Measurements from ENCODE around the gene LSM12.
A peak's percentile ranks its signal among the peaks of the same experiment; 100 is the strongest.

The LSM12 gene

GRCh38 chr17:44014133-44014436, 52.4 kb downstream of the LSM12 start:
- Mint-ChIP-seq H3K9me3 (ENCODE audit: low read depth) (no peaks in the 10 kb centered on the region), H3K27me3 (no peaks in the 10 kb centered on the region), H3K27ac (peak overlapping the region; percentile 98), H3K4me3 (peak overlapping the region; percentile 100), H3K36me3 (peaks cover 6% of the 10 kb centered on the region), H3K4me1 (ENCODE audit: low read depth) (peaks cover 15% of the 10 kb centered on the region)

- Mint-ChIP-seq H3K4me3 (peak overlapping the region; percentile 100), H3K27me3 (no peaks in the 10 kb centered on the region), H3K27ac (no peak overlapping the region), H3K4me1 (ENCODE audit: low read depth) (peaks cover 21% of the 10 kb centered on the region), H3K9me3 (ENCODE audit: low read depth) (no peaks in the 10 kb centered on the region), H3K36me3 (peaks cover 6% of the 10 kb centered on the region)
Observed at GRCh38 chr17:44012874-44013273, 53.6 kb downstream of the LSM12 start.

GRCh38 chr17:44012391-44012790, 54.1 kb downstream of the LSM12 start:
- Mint-ChIP-seq H3K4me1 (ENCODE audit: low read depth) (peaks cover 24% of the 10 kb centered on the region), H3K4me3 (no peak overlapping the region), H3K36me3 (peaks cover 6% of the 10 kb centered on the region), H3K27me3 (no peaks in the 10 kb centered on the region), H3K9me3 (ENCODE audit: low read depth) (no peaks in the 10 kb centered on the region), H3K27ac (no peak overlapping the region)

DNA sequence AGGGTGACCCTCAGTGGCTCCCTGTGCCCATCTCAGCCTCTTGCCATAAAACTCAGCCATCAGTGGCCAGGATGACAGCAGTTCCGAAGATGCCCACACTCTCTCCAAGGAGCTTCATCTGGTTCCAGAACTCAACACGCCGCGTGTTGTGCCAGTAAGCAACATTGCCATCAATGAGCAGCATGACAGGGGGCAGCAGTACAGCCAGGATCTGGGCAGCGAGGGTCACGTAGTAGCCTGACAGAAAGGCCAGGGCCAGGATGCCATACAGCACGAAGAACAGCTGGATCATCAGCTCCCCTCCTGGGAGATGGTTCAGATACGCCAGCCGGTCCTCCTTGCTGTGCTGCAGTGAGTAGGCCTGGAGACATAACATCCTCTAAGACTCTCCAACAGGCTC, 54.6 kb downstream of the LSM12 start:
- Mint-ChIP-seq H3K4me1 (ENCODE audit: low read depth) (peaks cover 26% of the 10 kb centered on the region), H3K4me3 (no peak overlapping the region), H3K27me3 (no peaks in the 10 kb centered on the region), H3K36me3 (peaks cover 6% of the 10 kb centered on the region), H3K9me3 (ENCODE audit: low read depth) (no peaks in the 10 kb centered on the region), H3K27ac (no peak overlapping the region)

DNA sequence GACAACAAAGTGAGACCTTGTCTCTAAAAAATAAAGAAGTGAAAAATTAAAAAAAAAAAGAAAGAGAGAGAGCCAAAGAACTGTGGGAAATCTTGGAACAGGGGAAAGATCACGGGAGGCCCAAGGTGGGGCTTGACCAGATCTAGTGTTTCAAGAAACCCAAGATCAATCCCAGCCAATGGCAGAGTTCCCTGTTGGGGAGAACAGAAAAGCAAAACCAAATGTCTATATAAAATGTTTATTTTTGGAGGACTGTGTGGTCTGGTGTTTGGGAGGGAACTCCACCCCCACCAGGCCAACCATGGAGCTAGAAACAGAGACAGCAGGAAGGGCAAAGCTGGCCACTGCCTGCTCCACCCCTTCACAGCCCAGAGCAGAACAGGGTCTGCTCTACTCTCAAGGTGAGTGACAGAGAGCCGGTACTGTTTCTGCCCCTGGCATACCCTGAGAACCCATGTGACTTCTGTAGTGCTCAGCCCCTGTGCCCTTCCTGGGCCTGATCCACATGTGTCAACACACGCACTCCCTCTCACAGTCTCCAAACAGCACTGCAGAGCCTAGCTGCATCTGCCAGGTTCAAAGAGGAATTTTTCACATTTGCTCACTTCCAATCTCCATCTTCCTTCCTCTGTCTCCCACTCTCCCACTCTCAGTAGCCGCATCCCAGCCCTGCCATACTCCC, 55.4 kb downstream of the LSM12 start:
- Mint-ChIP-seq H3K36me3 (peaks cover 6% of the 10 kb centered on the region), H3K27ac (no peak overlapping the region), H3K27me3 (peaks cover under 1% of the 10 kb centered on the region), H3K9me3 (ENCODE audit: low read depth) (no peaks in the 10 kb centered on the region), H3K4me3 (no peak overlapping the region), H3K4me1 (ENCODE audit: low read depth) (peaks cover 31% of the 10 kb centered on the region)

GRCh38 chr17:44008205-44008909, 58.1 kb downstream of the LSM12 start:
- Mint-ChIP-seq H3K27me3 (peaks cover 2% of the 10 kb centered on the region), H3K4me3 (peak overlapping the region; percentile 86), H3K4me1 (ENCODE audit: low read depth) (peaks cover 21% of the 10 kb centered on the region), H3K36me3 (peaks cover 6% of the 10 kb centered on the region), H3K9me3 (ENCODE audit: low read depth) (no peaks in the 10 kb centered on the region), H3K27ac (no peak overlapping the region)

- Mint-ChIP-seq H3K4me1 (ENCODE audit: low read depth) (peaks cover 20% of the 10 kb centered on the region), H3K27me3 (peaks cover 2% of the 10 kb centered on the region), H3K9me3 (ENCODE audit: low read depth) (no peaks in the 10 kb centered on the region), H3K36me3 (peaks cover 6% of the 10 kb centered on the region), H3K27ac (peak overlapping the region; percentile 34), H3K4me3 (peak overlapping the region; percentile 86)
Observed at GRCh38 chr17:44007346-44008204, 58.9 kb downstream of the LSM12 start.

- H3K9me3 Mint-ChIP-seq (ENCODE audit: low read depth) = no peaks in the 10 kb centered on the region
- peaks cover 5% of the 10 kb centered on the region for H3K36me3 Mint-ChIP-seq
- peak overlapping the region; percentile 86 for H3K4me3 Mint-ChIP-seq
- H3K27me3 Mint-ChIP-seq = peaks cover 2% of the 10 kb centered on the region
- H3K4me1 Mint-ChIP-seq (ENCODE audit: low read depth) = peaks cover 20% of the 10 kb centered on the region
- no peak overlapping the region for H3K27ac Mint-ChIP-seq
Observed at GRCh38 chr17:44006598-44007345, 59.7 kb downstream of the LSM12 start.

DNA sequence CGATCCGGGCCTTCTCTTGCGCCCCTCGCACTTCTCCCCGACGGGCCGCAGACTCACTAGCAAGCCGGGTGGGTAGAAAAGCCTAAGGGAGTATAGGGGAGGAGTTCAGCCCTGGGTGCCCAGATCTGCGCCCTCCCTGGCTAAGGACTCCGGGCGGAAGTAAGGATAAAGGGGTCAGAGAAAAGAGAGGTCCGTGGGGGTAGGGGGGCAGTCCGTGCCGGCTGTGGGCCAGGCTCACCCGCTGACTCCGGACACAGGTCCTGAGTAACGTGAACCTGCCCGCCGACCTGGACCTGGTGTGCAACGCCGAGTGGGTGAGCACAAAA, 60.2 kb downstream of the LSM12 start:
- H3K4me3 Mint-ChIP-seq = peak overlapping the region; percentile 86
- H3K4me1 Mint-ChIP-seq (ENCODE audit: low read depth) = peaks cover 20% of the 10 kb centered on the region
- no peaks in the 10 kb centered on the region for H3K36me3 Mint-ChIP-seq
- no peaks in the 10 kb centered on the region for H3K9me3 Mint-ChIP-seq (ENCODE audit: low read depth)
- no peak overlapping the region for H3K27ac Mint-ChIP-seq
- peaks cover 2% of the 10 kb centered on the region for H3K27me3 Mint-ChIP-seq

DNA sequence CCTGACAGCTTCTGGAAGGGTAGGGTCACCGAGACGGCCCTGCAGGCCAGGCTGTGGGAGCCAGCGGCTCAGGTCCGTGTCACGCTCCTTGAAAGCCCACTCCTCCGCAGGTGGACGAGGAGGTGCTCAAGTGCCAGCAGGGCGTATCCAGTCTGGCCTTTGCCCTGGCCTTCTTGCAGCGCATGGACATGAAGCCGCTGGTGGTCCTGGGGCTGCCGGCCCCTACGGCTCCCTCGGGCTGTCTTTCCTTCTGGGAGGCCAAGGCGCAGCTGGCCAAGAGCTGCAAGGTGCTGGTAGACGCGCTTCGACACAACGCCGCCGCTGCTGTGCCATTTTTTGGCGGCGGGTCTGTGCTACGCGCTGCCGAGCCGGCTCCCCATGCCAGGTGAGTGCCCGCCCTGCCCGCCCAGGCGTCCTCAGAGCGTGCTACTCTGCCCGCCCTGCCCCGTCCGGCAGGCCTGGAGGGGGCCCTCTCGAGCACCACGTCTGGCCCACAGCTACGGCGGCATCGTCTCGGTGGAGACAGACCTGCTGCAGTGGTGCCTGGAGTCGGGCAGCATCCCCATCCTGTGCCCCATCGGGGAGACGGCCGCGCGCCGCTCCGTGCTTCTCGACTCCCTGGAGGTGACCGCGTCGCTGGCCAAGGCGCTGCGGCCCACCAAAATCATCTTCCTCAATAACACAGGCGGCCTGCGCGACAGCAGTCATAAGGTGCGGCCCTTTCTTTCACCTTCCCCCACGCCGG, 60.8 kb downstream of the LSM12 start:
- Mint-ChIP-seq H3K9me3 (ENCODE audit: low read depth) (no peaks in the 10 kb centered on the region), H3K27ac (no peak overlapping the region), H3K27me3 (peaks cover 2% of the 10 kb centered on the region), H3K4me3 (peak overlapping the region; percentile 86), H3K4me1 (ENCODE audit: low read depth) (peaks cover 20% of the 10 kb centered on the region), H3K36me3 (no peaks in the 10 kb centered on the region)

DNA sequence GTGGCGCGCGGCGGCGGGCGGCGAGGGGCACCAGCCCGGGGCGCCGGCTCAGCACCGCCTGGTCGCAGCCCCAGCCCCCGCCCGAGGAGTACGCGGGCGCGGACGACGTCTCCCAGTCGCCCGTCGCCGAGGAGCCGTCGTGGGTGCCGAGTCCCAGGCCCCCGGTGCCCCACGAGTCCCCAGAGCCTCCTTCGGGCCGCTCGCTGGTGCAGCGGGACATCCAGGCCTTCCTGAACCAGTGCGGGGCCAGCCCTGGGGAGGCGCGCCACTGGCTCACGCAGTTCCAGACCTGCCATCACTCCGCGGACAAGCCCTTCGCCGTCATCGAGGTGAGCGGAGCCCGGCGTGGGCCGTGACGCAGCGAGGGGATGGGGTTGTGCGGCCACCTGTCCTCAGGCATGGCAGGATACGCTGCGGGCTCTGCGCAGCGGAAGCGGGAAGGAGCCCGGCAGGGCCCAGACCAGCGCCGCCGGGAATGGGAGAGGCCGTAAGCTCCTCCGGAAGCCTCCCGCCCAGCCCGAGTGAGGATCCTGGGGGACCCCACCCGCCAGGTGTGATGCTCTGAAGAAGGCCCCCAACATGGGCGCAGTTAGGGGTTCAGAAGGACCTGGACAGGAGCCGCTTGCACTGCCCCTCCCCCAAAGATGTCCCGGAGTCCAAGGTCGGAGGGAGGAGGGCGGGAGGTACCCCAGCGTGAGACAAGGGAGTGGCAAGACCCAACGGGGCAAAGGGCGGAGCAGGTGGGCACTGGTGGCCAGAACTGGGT, 61.5 kb downstream of the LSM12 start:
- Mint-ChIP-seq H3K27me3 (peaks cover 2% of the 10 kb centered on the region), H3K9me3 (ENCODE audit: low read depth) (no peaks in the 10 kb centered on the region), H3K4me1 (ENCODE audit: low read depth) (peaks cover 20% of the 10 kb centered on the region), H3K4me3 (no peak overlapping the region), H3K27ac (no peak overlapping the region), H3K36me3 (no peaks in the 10 kb centered on the region)

- Mint-ChIP-seq H3K36me3 (no peaks in the 10 kb centered on the region), H3K27me3 (peaks cover 2% of the 10 kb centered on the region), H3K27ac (no peak within 1 kb of the TSS), H3K4me3 (peak within 1 kb of the TSS; percentile 54), H3K9me3 (ENCODE audit: low read depth) (no peaks in the 10 kb centered on the region), H3K4me1 (ENCODE audit: low read depth) (peaks cover 20% of the 10 kb centered on the region)
Observed at GRCh38 chr17:44004077-44004760, 62.3 kb downstream of the LSM12 start, which contains the start of gene NAGS. Gene NAGS, plus strand, starts transcription at chr17:44004622. Its CDS starts 42 bp downstream, at chr17:44004664.

GRCh38 chr17:44002141-44002848, 64.2 kb downstream of the LSM12 start:
- no peak overlapping the region for H3K4me3 Mint-ChIP-seq
- peaks cover 2% of the 10 kb centered on the region for H3K27me3 Mint-ChIP-seq
- peaks cover 10% of the 10 kb centered on the region for H3K4me1 Mint-ChIP-seq (ENCODE audit: low read depth)
- H3K9me3 Mint-ChIP-seq (ENCODE audit: low read depth) = no peaks in the 10 kb centered on the region
- H3K27ac Mint-ChIP-seq = no peak overlapping the region
- no peaks in the 10 kb centered on the region for H3K36me3 Mint-ChIP-seq

All from activated naive CD8-positive, alpha-beta T cell (primary cell).